ENCODE data around the gene KIF18A.
A peak's percentile ranks its signal among the peaks of the same experiment; 100 is the strongest.

The KIF18A gene

GRCh38 chr11:28133146-28133545, 25.2 kb upstream of the KIF18A start:
- no peak overlapping the region for H3K9ac ChIP-seq (ENCODE audit: low read depth, low read length)
- H3K4me3 ChIP-seq (ENCODE audit: low read length): no peak overlapping the region
- peak overlapping the region; percentile 11 for H3K4me2 ChIP-seq (ENCODE audit: low read length)
- H3K27me3 ChIP-seq (ENCODE audit: control insufficient read depth, insufficient read depth, low read length): no peaks in the 10 kb centered on the region
- peaks cover 13% of the 10 kb centered on the region for H3K4me1 ChIP-seq (ENCODE audit: control insufficient read depth, insufficient read depth, low read length)
- no peaks in the 10 kb centered on the region for H3K9me3 ChIP-seq (replicated peaks; ENCODE audit: low read length)
- peaks cover 16% of the 10 kb centered on the region for H3K36me3 ChIP-seq (ENCODE audit: insufficient read depth, low read length)

- Histone ChIP-seq H3K4me1 (ENCODE audit: control insufficient read depth, insufficient read depth, low read length) (peaks cover 13% of the 10 kb centered on the region), H3K4me3 (ENCODE audit: low read length) (no peak overlapping the region), H3K27me3 (ENCODE audit: control insufficient read depth, insufficient read depth, low read length) (no peaks in the 10 kb centered on the region), H3K4me2 (ENCODE audit: low read length) (peak overlapping the region; percentile 11), H3K9ac (ENCODE audit: low read depth, low read length) (no peak overlapping the region), H3K36me3 (ENCODE audit: insufficient read depth, low read length) (peaks cover 16% of the 10 kb centered on the region), H3K9me3 (replicated peaks; ENCODE audit: low read length) (no peaks in the 10 kb centered on the region)
These were observed 24.6 kb upstream of the KIF18A start for GRCh38 chr11:28132548-28132947.

- H3K9me3 ChIP-seq (replicated peaks; ENCODE audit: low read length): no peaks in the 10 kb centered on the region
- peaks cover 17% of the 10 kb centered on the region for H3K4me1 ChIP-seq (ENCODE audit: control insufficient read depth, insufficient read depth, low read length)
- H3K4me3 ChIP-seq (ENCODE audit: low read length): peak overlapping the region; percentile 14
- H3K27me3 ChIP-seq (ENCODE audit: control insufficient read depth, insufficient read depth, low read length): no peaks in the 10 kb centered on the region
- peak overlapping the region; percentile 40 for H3K9ac ChIP-seq (ENCODE audit: low read depth, low read length)
- peak overlapping the region; percentile 69 for H3K4me2 ChIP-seq (ENCODE audit: low read length)
- H3K36me3 ChIP-seq (ENCODE audit: insufficient read depth, low read length): peaks cover 4% of the 10 kb centered on the region
These were observed 15.2 kb upstream of the KIF18A start for GRCh38 chr11:28123151-28123581.

GRCh38 chr11:28117712-28118111, 9.8 kb upstream of the KIF18A start:
- Histone ChIP-seq H3K36me3 (ENCODE audit: insufficient read depth, low read length) (peaks cover 7% of the 10 kb centered on the region), H3K4me2 (ENCODE audit: low read length) (no peak overlapping the region), H3K4me1 (ENCODE audit: control insufficient read depth, insufficient read depth, low read length) (peaks cover 2% of the 10 kb centered on the region), H3K27me3 (ENCODE audit: control insufficient read depth, insufficient read depth, low read length) (no peaks in the 10 kb centered on the region), H3K4me3 (ENCODE audit: low read length) (no peak overlapping the region), H3K9me3 (replicated peaks; ENCODE audit: low read length) (no peaks in the 10 kb centered on the region), H3K9ac (ENCODE audit: low read depth, low read length) (no peak overlapping the region)

- Histone ChIP-seq H3K9ac (ENCODE audit: low read depth, low read length) (no peak overlapping the region), H3K9me3 (replicated peaks; ENCODE audit: low read length) (no peaks in the 10 kb centered on the region), H3K4me1 (ENCODE audit: control insufficient read depth, insufficient read depth, low read length) (peaks cover 9% of the 10 kb centered on the region), H3K4me2 (ENCODE audit: low read length) (no peak overlapping the region), H3K4me3 (ENCODE audit: low read length) (no peak overlapping the region), H3K36me3 (ENCODE audit: insufficient read depth, low read length) (peaks cover 7% of the 10 kb centered on the region), H3K27me3 (ENCODE audit: control insufficient read depth, insufficient read depth, low read length) (no peaks in the 10 kb centered on the region)
These were observed 6.8 kb upstream of the KIF18A start for GRCh38 chr11:28114731-28115130.

- Histone ChIP-seq H3K4me2 (ENCODE audit: low read length) (no peak overlapping the region), H3K9me3 (replicated peaks; ENCODE audit: low read length) (no peaks in the 10 kb centered on the region), H3K36me3 (ENCODE audit: insufficient read depth, low read length) (peaks cover 7% of the 10 kb centered on the region), H3K9ac (ENCODE audit: low read depth, low read length) (no peak overlapping the region), H3K4me1 (ENCODE audit: control insufficient read depth, insufficient read depth, low read length) (peaks cover 14% of the 10 kb centered on the region), H3K4me3 (ENCODE audit: low read length) (no peak overlapping the region), H3K27me3 (ENCODE audit: control insufficient read depth, insufficient read depth, low read length) (no peaks in the 10 kb centered on the region)
These were observed 6.2 kb upstream of the KIF18A start for GRCh38 chr11:28114116-28114515.

- Histone ChIP-seq H3K27me3 (ENCODE audit: control insufficient read depth, insufficient read depth, low read length) (no peaks in the 10 kb centered on the region), H3K36me3 (ENCODE audit: insufficient read depth, low read length) (peaks cover 7% of the 10 kb centered on the region), H3K9me3 (replicated peaks; ENCODE audit: low read length) (no peaks in the 10 kb centered on the region), H3K4me3 (ENCODE audit: low read length) (peak overlapping the region; percentile 85), H3K4me1 (ENCODE audit: control insufficient read depth, insufficient read depth, low read length) (peaks cover 32% of the 10 kb centered on the region), H3K4me2 (ENCODE audit: low read length) (peak overlapping the region; percentile 86), H3K9ac (ENCODE audit: low read depth, low read length) (peak overlapping the region; percentile 95)
These were observed 2.9 kb upstream of the KIF18A start for GRCh38 chr11:28110821-28111200.

GRCh38 chr11:28110108-28110820, 2.3 kb upstream of the KIF18A start:
- H3K4me2 ChIP-seq (ENCODE audit: low read length): peak overlapping the region; percentile 86
- H3K4me3 ChIP-seq (ENCODE audit: low read length): peak overlapping the region; percentile 85
- H3K36me3 ChIP-seq (ENCODE audit: insufficient read depth, low read length): peaks cover 7% of the 10 kb centered on the region
- no peaks in the 10 kb centered on the region for H3K9me3 ChIP-seq (replicated peaks; ENCODE audit: low read length)
- peaks cover 36% of the 10 kb centered on the region for H3K4me1 ChIP-seq (ENCODE audit: control insufficient read depth, insufficient read depth, low read length)
- H3K27me3 ChIP-seq (ENCODE audit: control insufficient read depth, insufficient read depth, low read length): no peaks in the 10 kb centered on the region
- H3K9ac ChIP-seq (ENCODE audit: low read depth, low read length): peak overlapping the region; percentile 95

- H3K9me3 ChIP-seq (replicated peaks; ENCODE audit: low read length): no peaks in the 10 kb centered on the region
- peaks cover 4% of the 10 kb centered on the region for H3K36me3 ChIP-seq (ENCODE audit: insufficient read depth, low read length)
- H3K9ac ChIP-seq (ENCODE audit: low read depth, low read length): peak overlapping the region; percentile 95
- peak overlapping the region; percentile 72 for H3K4me3 ChIP-seq (ENCODE audit: low read length)
- H3K27me3 ChIP-seq (ENCODE audit: control insufficient read depth, insufficient read depth, low read length): no peaks in the 10 kb centered on the region
- H3K4me1 ChIP-seq (ENCODE audit: control insufficient read depth, insufficient read depth, low read length): peaks cover 36% of the 10 kb centered on the region
- peak overlapping the region; percentile 86 for H3K4me2 ChIP-seq (ENCODE audit: low read length)
These were observed 1.0 kb upstream of the KIF18A start for GRCh38 chr11:28108958-28109357.

GRCh38 chr11:28107191-28107749, 686 bp downstream of the KIF18A start:
- H3K36me3 ChIP-seq (ENCODE audit: insufficient read depth, low read length): no peaks in the 10 kb centered on the region
- H3K4me3 ChIP-seq (ENCODE audit: low read length): peak overlapping the region; percentile 85
- H3K9ac ChIP-seq (ENCODE audit: low read depth, low read length): peak overlapping the region; percentile 91
- peak overlapping the region; percentile 92 for H3K4me2 ChIP-seq (ENCODE audit: low read length)
- H3K9me3 ChIP-seq (replicated peaks; ENCODE audit: low read length): no peaks in the 10 kb centered on the region
- no peaks in the 10 kb centered on the region for H3K27me3 ChIP-seq (ENCODE audit: control insufficient read depth, insufficient read depth, low read length)
- peaks cover 43% of the 10 kb centered on the region for H3K4me1 ChIP-seq (ENCODE audit: control insufficient read depth, insufficient read depth, low read length)

GRCh38 chr11:28106353-28107043, 1.5 kb downstream of the KIF18A start:
- Histone ChIP-seq H3K9me3 (replicated peaks; ENCODE audit: low read length) (no peaks in the 10 kb centered on the region), H3K36me3 (ENCODE audit: insufficient read depth, low read length) (no peaks in the 10 kb centered on the region), H3K4me1 (ENCODE audit: control insufficient read depth, insufficient read depth, low read length) (peaks cover 48% of the 10 kb centered on the region), H3K27me3 (ENCODE audit: control insufficient read depth, insufficient read depth, low read length) (no peaks in the 10 kb centered on the region), H3K9ac (ENCODE audit: low read depth, low read length) (peak overlapping the region; percentile 91), H3K4me3 (ENCODE audit: low read length) (peak overlapping the region; percentile 85), H3K4me2 (ENCODE audit: low read length) (peak overlapping the region; percentile 92)

Measured in skeletal muscle satellite cell (primary cell).